Activated CD8-positive, alpha-beta memory T cell treated with anti-CD3 and anti-CD28 coated beads for 24 hours (primary cell): Measurements from ENCODE around the gene RBP5.
"Not testable (repeated sequence)": the region's sequence is repeated elsewhere in the genome, so short reads cannot be mapped to it uniquely, and the experiment has no call there.

Experiments used
- DNase-seq: peaks from one replicate; pipeline ENCODE4 v3.0.0-alpha.2; 2020

RBP5 gene

DNA sequence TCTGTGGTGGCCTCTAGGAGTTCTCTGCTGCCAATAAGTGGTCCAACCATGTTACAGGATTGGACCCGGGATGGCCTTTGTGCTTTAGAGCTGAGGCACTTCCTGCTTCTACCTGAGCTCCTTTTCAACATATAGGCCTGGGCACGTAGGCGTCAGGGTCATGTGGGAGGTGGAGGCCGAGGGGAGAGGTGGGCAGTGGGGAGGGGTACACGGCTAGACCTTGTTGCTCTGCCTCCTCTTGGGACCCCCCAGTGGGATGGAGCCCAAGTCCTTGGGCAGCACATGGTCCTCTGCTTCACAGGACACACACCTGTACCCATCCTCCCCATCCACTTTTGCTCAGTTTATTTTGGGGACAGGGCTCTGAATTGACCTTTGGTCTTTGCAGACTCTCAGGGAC, 7.4 kb downstream of the RBP5 start:
- DNase-seq = no peak

- DNase-seq = no peak
These were observed 8.5 kb downstream of the RBP5 start for GRCh38 chr12:7120166-7120565.

GRCh38 chr12:7118881-7119280, 9.8 kb downstream of the RBP5 start:
- DNase-seq = no peak

DNA sequence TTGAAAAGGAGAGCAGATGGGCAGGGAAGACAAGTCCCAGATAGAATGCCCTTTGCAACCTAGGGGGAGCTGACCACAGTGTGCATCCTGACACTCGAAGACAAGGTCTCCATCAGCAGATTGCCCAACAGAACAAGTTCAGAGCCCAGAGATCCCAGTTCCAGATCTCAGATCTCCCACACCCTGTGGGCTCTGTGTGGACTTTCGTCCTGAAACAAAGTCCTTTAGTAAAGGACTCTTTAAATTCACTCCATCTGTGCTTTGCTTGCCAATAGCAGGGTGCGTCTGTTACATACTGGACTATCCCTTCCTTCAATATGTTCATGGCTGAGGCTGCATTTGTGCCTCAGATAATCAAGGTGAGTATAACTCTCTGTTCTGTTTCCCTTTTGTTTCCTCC, 11.0 kb downstream of the RBP5 start:
- no peak for DNase-seq

DNA sequence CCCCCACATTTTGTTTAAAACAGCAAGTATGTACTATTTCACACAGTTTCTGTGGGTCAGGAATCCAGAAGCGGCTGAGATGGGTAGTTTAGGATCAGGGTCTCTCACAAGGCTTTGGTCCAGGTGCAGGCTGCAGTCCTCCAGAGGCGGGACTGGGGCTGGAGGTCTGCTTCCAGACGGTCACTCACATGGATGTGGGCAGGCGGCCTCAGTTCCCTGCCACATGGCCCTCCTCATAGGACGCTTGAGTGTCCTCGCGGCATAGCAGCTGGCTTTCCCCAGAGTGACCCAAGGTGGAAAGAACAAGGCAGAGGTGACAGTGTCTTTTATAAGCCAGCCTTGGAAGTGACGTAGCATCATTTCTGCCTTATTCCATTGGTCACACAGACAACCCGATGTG, 11.8 kb downstream of the RBP5 start:
- DNase-seq = no peak

DNA sequence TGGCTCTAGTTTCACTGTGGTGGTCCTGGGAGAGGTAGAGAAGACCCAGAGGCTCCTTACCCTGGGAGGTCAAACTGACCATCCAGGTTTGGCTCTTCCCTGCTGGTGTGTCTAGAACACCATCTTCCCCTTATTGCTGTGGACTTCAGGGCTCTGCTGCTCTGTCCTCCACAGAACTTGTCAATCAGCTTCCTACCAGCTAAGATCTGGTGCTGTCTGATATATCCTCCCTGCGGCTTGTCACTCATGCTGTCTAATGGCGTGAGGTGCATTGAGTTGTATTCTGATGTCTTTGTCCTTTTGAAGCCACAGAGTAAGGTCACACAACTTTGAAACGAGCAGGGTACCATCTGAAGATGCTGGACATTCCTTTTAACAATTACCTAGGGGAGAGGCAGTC, 12.5 kb downstream of the RBP5 start:
- no peak for DNase-seq

- no peak for DNase-seq
These were observed 13.8 kb downstream of the RBP5 start for GRCh38 chr12:7114851-7115250.

DNA sequence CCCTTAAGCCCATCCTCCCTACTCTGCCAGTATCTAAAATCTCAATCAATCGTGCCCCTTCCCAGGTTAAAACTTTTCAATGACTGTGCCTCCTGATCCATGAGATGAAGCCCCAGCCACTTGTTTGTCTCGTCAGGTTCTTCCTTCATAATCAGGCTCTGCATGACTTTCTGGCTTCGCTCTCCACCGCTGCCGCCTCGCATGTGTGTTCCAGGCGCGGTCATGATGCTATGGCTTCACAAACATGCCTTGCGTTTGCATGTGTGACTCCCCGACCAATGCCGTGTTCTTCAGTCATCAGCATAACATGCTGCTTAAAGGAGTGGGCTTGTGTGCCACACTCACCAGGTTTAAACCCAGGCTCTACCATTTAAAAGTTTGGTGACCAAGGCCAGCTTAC, 14.7 kb downstream of the RBP5 start:
- DNase-seq = no peak

DNA sequence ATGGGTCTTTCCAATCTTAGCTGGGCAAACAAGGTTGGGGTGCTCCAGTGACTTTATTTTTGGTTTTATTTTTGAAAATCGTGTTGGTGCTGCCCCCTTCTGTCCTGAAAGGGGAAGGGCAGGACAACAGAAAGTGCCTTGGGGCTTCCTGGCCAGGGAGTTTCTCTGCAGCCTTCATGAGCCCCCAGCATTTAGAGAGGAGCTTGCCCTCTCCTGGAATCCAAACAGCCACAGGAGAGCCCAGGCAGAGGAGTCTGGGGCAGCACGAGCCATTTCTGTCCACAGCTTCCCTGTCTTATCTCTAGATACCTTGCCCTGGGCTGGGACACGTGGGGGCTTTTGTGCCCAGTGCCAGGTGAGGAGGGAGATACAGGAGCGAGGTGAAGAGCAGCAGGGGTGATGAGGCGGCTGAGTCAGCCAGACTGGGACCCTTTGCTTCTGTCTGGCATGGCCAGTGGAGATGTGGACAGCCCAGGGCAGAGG, 15.3 kb downstream of the RBP5 start:
- peak; percentile 71 for DNase-seq

GRCh38 chr12:7112041-7112440, 16.6 kb downstream of the RBP5 start:
- DNase-seq = no peak

GRCh38 chr12:7110661-7111060, 18.0 kb downstream of the RBP5 start:
- no peak for DNase-seq

DNA sequence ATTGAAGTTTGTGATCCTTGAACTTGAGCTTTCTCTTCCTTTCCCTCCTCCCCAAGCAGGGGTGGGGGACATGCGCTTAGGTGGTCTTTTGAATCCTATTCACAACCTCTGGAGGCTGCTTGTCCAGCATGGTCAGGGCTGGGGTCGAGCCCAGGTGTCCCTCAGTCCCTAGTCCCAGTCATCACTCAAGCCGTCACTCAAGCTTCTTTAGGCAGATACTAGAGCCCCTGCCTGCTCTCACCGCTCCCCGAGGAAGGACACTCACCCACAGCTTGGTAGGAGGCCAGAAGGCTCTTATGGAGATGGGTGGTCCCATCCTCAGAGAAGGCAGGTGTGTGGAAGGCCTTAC, 19.1 kb downstream of the RBP5 start:
- DNase-seq = no peak

- peak; percentile 96 for DNase-seq
These were observed 19.7 kb downstream of the RBP5 start, which contains the start of gene C1RL for GRCh38 chr12:7108796-7109571. C1RL (minus strand) TSS chr12:7109214; CDS start chr12:7109180, 34 bp downstream.

GRCh38 chr12:7108003-7108795, 20.5 kb downstream of the RBP5 start:
- DNase-seq = peak; percentile 88

DNA sequence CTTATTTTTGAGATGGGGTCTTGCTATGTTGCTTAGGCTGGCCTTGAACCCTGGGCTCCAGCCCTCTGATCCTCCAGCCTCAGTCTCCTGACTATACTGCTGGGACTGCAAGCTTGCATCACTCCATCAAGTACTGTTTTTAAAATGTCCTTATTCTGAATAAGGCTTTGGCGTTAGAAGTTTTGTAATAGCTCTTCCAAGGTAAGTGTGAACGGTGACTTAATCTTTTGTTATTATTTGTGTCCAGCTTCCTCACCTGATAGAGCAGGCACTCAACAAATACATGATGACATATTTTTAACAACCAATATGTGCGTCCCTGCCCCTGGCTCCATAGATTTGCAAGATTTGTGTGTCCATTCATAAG, 21.1 kb downstream of the RBP5 start:
- no peak for DNase-seq

GRCh38 chr12:7107181-7107580, 21.5 kb downstream of the RBP5 start:
- DNase-seq = not testable (repeated sequence)

DNA sequence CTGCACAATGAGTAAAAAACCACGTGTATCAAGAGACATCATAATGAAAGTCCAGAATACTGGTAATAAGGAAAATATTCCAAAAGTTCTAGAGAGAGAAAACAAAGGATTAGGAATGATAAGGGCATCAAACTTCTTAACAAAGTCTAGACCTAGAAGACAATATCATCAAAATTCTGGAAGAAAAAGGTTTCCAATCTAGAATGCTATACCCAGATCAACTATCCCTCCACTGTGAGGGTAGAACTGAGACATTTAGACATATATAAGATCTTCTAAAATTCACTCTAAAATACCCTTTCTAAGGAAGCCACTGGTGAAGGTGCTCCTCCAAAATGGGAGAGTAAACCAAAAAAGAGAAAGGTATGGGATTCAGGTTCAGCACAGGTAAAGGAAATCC, 22.6 kb downstream of the RBP5 start:
- no peak for DNase-seq

DNA sequence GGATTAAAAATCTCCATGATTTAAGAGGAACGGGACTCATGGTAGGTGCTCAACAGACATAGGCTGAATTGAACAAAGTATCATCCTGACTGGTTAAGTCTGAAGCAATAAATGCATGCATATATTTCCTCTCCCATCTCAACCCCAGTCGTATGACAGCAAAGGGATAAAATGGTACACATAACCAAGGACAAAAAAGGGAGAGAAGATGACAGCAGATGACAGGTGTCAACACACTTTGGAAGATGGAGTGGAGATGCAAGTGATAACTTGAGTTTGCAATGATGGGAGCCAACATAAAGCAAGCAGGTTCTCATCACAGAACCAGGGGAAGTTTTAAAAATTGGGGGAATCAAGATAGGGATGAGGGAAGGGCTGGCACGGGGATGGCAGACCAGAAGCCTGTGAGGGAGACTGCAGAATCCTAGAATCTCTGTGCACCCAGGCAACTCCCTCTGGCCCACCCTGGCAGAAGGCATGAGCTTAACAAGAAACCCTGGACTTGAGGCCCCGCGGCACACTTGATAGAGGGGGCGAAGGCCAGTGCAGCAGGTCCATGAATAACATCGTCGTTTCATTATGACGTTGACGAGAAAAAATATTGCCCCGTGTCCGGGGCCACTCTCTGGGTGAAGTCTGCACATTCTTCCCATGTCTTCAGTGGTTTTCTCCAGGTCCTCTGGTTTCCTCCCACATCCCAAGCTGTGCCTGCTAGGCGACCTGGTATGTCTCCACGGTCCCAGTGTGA, 24.7 kb downstream of the RBP5 start:
- DNase-seq = no peak

- DNase-seq = no peak
These were observed 26.1 kb downstream of the RBP5 start for GRCh38 chr12:7102582-7102981.

- DNase-seq = no peak
These were observed 27.0 kb downstream of the RBP5 start for GRCh38 chr12:7101694-7102131.

DNA sequence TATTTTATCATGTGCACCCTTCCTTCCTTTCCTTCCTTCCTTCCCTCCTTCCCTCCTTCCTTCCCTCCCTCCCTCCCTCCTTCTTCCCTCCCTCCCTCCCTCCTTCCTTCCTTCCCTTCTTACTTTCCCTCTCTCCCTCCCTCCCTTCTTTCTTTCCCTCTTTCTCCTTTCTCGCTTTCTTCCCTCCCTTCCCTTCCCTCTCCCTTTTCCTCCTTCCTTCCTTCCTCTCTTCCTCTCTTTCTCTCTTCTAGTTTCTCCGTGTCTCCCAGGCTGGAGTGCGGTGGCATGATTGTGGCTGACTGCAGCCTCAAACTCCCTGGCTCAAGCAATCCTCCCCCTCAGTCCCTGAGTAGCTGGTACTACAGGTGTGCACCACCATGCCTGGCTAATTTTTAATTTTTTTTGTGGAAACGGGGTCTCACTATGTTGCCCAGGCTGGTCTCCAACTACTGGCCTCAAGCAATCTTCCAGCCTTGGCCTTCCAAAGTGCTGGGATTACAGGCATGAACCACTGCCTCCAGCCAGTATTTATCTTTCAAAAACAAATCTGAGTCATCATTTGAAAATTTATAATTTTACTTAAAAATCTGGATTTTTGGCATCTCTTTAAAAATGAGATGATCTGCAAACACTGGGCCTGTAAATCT, 27.5 kb downstream of the RBP5 start:
- no peak for DNase-seq

DNA sequence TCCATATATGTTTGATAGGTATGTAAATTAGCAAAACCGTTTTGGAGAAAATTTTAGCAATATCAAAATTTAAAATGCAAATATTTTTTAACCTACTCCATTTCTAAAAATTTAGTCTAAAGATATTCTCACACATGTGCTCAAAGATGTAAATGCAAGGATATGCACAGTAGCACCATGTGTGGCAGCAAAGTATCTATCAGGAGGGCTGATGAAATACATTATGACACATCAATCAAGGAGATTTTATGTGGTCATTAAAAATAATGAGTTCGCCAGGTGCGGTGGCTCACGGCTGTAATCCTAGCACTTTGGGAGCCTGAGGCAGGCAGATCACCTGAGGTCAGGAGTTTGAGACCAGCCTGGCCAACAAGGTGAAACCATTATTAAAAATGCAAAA, 28.4 kb downstream of the RBP5 start:
- no peak for DNase-seq
